ENCODE measurements around the gene HSPA4L.

- TF ChIP-seq CTCF (IDR thresholded peaks at IDR 0.05; ENCODE audit: insufficient read depth, low read length, poor library complexity, severe bottlenecking): no peak
- no peak for TF ChIP-seq EZH2phosphoT487 (conservative IDR thresholded peaks at IDR 0.05; ENCODE audit: low read length)
Measured at GRCh38 chr4:127829014-127829413, 46.9 kb downstream of the HSPA4L start.
